Ishikawa (cell line): Measurements from ENCODE around the gene ALDH5A1.

ENCODE experiments used
- CEBPB ChIP-seq: IDR thresholded peaks from 2 replicates; pipeline ENCODE4 v1.6.1; 2012
- CREB1 ChIP-seq: IDR thresholded peaks from 2 replicates; pipeline ENCODE4 v1.6.1; 2012; ENCODE audit warnings: low read depth
- EGR1 ChIP-seq: IDR thresholded peaks from 2 replicates; pipeline ENCODE4 v1.6.1; 2012
- EP300 ChIP-seq: IDR thresholded peaks from 2 replicates; pipeline ENCODE4 v1.6.1; 2012; ENCODE audit warnings: borderline replicate concordance
- FOXM1 ChIP-seq: IDR thresholded peaks from 2 replicates; pipeline ENCODE4 v1.6.1; 2012; ENCODE audit warnings: low read depth, borderline replicate concordance
- MAX ChIP-seq: IDR thresholded peaks from 2 replicates; pipeline ENCODE4 v1.6.1; 2012
- NFIC ChIP-seq: IDR thresholded peaks from 2 replicates; pipeline ENCODE4 v1.6.1; 2012
- RAD21 ChIP-seq: IDR thresholded peaks from 2 replicates; pipeline ENCODE4 v1.6.1; 2012; ENCODE audit warnings: low read depth
- REST ChIP-seq: IDR thresholded peaks from 2 replicates; pipeline ENCODE4 v1.6.1; 2012; ENCODE audit warnings: low read depth, mild to moderate bottlenecking
- TAF1 ChIP-seq: IDR thresholded peaks from 2 replicates; pipeline ENCODE4 v1.6.1; 2012; ENCODE audit warnings: low read depth, mild to moderate bottlenecking
- TCF12 ChIP-seq: IDR thresholded peaks from 2 replicates; pipeline ENCODE4 v1.6.1; 2012; ENCODE audit warnings: low read depth
- TEAD4 ChIP-seq: IDR thresholded peaks from 2 replicates; pipeline ENCODE4 v1.6.1; 2012
- YY1 ChIP-seq: IDR thresholded peaks from 2 replicates; pipeline ENCODE4 v1.6.1; 2012; ENCODE audit warnings: low read depth
- ZBTB7A ChIP-seq: IDR thresholded peaks from 2 replicates; pipeline ENCODE4 v1.6.1; 2012; ENCODE audit warnings: low read depth
- TF ChIP-seq, protein P1 (sequence below): IDR thresholded peaks from 2 replicates; pipeline ENCODE4 v1.6.1; 2012

Gene ALDH5A1

DNA sequence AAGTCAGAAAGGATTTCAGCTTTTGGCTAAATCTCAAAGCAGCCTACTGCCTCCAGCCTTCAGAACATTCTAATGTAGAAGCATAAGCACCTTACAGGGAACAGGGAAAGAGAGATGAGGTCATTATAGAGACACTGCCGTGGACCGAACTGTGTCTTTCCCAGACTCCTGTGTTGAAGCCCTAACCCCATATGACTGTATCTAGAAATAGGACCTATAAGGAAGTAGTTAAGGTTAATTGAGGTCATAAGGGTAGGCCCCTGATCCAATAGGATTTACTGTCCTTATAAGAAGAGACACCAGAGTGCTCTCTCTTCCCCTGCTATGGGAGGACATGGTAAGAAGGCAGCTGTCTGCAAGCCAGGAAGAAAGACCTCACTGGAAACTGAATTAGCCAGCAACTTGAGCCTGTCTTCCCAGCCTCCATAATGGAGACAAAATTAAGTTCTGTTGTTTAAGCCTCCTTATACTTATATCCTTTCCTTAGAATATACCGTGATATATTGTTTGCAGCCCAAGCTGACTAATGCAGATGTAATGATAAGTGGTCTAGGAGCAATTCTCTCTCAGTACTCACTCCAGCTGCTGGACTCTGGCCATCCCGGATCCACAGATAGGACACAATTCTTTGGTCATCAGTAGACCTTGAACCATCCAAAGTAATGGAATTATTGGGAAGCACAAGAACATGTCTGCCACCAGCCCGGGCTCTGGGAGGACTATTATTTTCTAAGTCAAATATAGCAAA lies 71.4 kb downstream of the ALDH5A1 start:
- TF ChIP-seq NFIC (no peak), TCF12 (no peak), FOXM1 (no peak)

GRCh38 chr6:24568683-24569082 lies 73.9 kb downstream of the ALDH5A1 start:
- TF ChIP-seq ZBTB7A, result no peak
- TF ChIP-seq FOXM1, result no peak
- TF ChIP-seq YY1, result no peak
- TF ChIP-seq RAD21, result no peak
- no peak for TF ChIP-seq CREB1
- TF ChIP-seq TEAD4, result no peak
- TF ChIP-seq MAX, result no peak
- no peak for TF ChIP-seq TCF12
- TF ChIP-seq EP300, result no peak
- no peak for TF ChIP-seq CEBPB
- TF ChIP-seq TAF1, result no peak
- TF ChIP-seq, protein P1, sequence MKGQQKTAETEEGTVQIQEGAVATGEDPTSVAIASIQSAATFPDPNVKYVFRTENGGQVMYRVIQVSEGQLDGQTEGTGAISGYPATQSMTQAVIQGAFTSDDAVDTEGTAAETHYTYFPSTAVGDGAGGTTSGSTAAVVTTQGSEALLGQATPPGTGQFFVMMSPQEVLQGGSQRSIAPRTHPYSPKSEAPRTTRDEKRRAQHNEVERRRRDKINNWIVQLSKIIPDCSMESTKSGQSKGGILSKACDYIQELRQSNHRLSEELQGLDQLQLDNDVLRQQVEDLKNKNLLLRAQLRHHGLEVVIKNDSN, result no peak
- TF ChIP-seq NFIC, result no peak
- TF ChIP-seq REST, result no peak
- TF ChIP-seq EGR1, result no peak

- TF ChIP-seq TAF1, result no peak
- no peak for TF ChIP-seq NFIC
- no peak for TF ChIP-seq EGR1
- TF ChIP-seq RAD21, result no peak
- no peak for TF ChIP-seq TEAD4
- TF ChIP-seq YY1, result no peak
- TF ChIP-seq ZBTB7A, result no peak
- no peak for TF ChIP-seq REST
- TF ChIP-seq CEBPB, result no peak
- TF ChIP-seq, protein P1, result no peak
Measured at GRCh38 chr6:24569811-24570210, 75.0 kb downstream of the ALDH5A1 start.

- no peak for TF ChIP-seq FOXM1
- TF ChIP-seq CREB1, result no peak
- TF ChIP-seq ZBTB7A, result no peak
- no peak for TF ChIP-seq TCF12
- TF ChIP-seq EP300, result no peak
Measured at GRCh38 chr6:24571361-24571760, 76.6 kb downstream of the ALDH5A1 start.

DNA sequence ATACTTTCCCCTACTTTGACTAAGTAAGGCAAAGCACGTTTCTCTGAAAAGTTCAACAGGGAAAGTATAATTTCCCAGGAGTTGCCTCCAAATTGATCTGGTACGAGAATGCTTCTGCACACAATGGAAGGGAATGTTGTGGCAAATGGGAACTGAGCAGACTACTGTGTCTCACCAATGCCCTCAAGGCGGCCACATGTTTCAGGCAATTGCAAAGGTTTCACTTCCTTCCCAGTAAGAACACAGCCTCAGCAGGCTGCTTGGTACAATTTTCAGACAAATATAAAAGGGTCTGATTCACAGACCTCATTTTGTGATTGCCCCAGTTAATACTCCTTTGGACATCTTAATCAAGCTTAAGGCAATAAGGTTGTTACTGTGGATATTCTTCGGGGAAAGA lies 80.0 kb downstream of the ALDH5A1 start:
- TF ChIP-seq TCF12 (no peak), REST (no peak), ZBTB7A (no peak), EP300 (no peak), TAF1 (no peak), EGR1 (no peak), RAD21 (no peak), NFIC (no peak), CEBPB (no peak), FOXM1 (no peak), YY1 (no peak), CREB1 (no peak), TEAD4 (no peak)
- TF ChIP-seq, protein P1, result no peak
